ENCODE results near the gene ADD2.
"Not testable (repeated sequence)": the region's sequence is repeated elsewhere in the genome, so short reads cannot be mapped to it uniquely, and the experiment has no call there.

Gene ADD2

DNA sequence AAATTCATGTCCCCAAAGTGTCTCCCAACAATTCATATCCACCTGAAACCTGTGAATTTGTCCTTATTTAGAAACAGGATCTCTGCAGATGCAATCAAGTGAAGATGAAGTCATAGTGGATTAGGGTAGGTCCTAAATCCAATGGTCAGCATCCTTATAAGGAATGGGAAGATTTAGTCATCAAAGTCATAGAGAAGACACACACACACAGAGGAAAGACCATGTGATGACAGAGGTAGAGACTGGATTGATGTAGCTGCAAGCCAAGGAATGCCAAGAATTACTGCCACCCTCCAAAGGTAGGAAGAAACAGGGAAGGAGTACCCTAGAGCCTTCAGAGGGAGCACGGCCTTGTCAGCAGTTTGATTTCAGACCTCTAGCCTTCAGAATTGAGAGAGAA lies 17.7 kb downstream of the ADD2 start:
- DNase-seq = no peak

DNA sequence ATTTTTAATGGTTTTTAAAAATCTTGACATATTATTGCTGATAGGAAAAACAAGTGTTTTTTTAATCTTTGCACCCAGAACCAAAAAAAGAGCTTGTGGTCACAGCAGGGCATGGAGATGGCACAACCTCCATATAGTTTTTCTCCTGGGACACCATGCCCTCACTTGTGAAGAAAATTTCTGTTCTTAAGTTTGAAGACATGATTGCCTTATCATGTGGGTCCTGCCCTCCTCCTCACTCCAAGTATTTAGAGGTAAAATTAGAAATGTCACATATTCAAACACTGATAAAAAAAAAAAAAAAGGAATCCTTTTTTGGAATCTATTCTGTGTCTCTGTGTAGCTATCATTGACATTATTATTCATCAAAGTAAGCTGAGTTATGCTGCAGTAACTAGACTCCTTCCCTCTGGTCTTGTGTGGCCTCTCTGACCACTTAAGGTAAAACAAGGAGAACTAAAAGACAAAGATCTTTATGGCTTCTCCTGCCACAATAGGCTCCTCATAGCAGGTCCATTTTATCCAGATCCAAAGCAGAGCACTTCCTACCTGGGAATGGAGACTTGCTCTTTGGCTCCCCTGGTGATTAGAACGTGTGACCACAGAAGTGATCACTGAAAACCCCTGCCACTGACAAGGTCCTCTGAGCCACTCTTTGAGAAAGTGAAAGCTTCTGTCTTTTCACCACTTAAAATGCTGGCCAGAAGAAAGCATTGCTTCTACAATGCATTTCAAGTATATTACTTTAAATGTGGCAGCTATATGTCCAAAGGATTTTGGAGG lies 19.8 kb downstream of the ADD2 start:
- DNase-seq = no peak

DNA sequence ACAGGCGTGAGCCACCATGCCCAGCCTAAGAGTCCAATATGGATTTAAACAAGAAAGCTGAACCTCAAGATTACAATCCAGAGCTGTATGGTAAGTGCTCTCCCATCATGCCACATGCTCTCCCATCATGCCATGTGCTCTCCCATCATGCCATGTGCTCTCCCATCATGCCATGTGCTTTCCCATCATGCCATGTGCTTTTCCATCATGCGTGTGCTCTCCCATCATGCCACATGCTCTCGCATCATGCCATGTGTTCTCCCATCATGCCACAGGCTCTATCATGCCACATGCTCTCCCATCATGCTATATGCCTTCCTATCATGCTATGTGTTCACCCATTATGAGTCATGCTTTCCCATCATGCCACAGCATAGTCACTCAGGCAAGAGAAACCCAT lies 20.7 kb downstream of the ADD2 start:
- no peak for DNase-seq

DNA sequence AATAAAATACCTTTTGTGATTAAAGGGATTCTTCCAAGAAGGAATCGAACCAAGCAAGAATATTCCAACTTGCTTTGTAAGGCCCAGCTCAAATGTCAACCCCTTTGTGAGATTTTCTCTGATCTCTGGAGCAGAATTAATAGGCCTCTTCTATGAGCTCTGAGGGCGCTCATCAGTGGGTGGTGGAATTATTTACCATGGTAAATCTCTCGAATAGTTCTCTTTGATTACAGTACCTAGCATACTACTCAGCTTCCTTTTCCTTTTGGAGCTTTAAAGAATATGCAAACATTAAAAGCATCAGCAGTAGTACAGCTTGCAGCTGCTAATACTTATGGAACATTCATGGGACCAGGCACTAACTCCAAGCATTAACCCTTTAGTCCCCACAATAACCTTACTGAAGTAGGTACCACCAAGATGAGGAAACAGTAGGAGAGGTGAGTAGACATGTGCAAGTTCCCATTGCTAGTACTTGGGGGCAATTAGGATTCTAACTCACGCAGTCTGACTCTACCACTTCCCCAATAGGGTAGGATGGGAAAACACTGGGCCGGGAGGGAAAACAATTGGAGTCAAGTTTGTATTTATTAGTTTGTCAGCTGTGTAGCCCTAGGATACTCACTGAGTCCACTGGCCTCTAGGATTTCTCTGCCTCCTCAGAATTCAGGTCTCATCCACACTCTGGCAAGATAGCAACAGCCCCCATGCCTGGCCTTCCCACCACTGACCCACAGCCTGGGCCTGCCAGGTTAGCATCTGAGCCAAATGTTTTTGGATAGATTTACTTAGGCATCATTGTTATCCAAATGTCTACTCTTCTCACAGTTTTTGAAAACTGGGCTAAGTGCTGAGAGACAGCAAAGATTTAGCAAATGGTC lies 21.7 kb downstream of the ADD2 start:
- DNase-seq = no peak

DNA sequence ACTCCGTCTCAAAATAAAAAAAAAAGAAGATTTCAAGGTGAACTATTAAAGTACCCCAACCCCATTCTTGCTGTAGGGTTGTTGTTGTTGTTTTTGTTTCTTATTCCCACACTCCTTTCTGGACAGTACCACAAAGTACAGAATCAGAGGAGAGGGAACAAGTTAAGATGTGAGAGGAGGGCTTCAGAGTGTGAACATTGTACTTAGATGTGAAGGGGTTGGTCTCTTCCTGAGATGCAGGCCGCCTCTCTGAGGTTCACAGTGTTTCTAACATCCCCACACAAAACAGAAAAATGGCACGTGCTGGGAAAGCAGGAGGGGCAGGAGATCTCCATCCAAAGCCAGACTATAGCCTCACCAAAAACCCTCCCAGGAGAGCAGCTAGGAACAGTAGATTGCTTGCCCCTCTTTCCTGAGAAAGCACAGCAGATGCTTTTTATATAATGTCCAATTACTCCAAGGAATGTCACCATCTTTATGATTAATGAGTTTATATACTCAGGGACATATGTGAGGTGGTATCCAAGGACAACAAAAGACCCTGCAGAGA lies 22.6 kb downstream of the ADD2 start:
- no peak for DNase-seq

DNA sequence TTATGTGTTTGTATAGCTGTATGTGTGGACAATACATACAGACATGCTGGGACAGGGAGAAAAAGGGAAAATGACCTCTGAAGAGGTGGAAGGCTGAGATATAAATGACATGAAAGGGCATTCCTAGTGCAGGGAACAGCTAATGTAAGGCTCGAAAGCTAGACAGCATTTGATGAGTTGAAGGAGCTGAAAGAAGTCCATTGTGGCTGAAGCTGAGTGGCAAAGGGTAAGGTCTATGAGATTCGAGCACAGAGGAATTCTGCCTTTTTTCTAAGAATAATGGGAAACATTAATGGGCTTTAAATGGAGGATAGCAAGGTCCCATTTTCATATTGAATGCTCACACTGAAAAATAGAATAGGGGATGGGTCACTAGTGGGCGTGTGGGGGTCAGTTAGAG lies 23.6 kb downstream of the ADD2 start:
- no peak for DNase-seq

DNA sequence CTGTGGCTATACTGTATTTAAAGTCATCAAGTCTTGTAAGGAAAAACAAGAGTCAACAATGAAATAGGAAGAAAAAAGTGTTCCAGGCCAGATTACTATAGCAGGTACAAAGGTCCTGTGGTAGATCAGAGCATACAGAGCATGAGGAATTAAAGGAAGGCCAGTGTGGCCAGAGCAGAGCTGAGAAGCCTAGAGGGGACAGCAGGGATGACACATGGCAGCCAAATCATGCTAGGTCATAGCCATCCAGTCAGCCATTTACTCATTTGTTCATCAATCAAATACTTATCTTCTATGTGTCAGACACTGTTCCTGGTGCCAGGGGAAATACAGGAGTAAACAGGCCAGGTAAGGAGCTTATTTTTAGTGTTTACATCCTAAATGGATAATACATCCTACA lies 24.3 kb downstream of the ADD2 start:
- no peak for DNase-seq

DNA sequence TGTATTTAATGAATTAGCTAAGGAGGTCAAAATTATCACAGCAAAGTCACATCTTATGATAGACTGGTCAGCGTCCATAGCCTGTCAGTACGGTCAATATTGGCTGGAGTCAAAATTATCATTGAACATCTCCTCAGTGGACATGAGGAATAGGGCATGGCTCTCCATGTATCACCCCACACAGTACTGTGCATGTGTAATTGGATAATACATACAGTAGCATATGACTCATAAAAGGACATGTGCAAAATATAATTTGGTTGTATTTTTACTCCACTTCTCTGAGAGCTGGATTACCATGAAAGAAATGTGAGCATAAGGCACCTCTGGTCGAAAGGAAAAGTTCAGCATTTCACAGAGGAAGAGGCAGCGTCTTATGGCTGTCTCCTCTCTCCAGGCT lies 24.9 kb downstream of the ADD2 start:
- no peak for DNase-seq

DNA sequence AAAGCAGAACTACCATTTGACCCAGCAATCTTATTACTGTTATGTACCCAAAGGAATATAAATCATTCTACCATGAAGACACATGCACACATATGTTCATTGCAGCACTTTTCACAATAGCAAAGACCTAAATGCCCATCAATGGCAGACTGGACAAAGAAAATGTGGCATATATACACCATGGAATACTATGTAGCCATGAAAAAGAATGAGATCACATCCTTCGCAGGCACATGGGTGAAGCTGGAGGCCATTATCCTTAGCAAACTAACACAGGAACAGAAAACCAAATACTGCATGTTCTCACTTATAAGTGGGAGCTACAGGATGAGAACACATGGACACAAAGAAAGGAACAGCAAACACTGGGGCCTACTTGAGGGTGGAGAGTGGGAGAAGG lies 28.5 kb downstream of the ADD2 start:
- DNase-seq = not testable (repeated sequence)

DNA sequence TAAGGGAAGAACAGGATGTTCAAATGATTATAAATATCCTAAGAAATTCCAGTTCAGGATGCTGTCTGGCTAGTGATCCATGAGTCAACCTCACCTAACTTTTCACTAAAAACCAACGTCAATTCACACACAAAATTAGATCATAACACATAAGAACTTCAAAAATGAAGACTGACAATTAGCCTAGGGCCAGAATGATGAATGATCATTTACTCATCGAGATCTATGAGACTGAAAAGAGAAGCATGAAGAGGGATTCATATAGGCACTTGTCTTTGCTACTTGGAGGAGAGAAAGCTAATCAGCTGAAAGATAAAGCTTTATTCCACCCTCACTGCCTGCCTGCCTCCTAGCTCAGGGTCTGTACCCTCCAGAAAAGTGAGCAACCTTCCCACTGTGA lies 29.8 kb downstream of the ADD2 start:
- DNase-seq = no peak

DNA sequence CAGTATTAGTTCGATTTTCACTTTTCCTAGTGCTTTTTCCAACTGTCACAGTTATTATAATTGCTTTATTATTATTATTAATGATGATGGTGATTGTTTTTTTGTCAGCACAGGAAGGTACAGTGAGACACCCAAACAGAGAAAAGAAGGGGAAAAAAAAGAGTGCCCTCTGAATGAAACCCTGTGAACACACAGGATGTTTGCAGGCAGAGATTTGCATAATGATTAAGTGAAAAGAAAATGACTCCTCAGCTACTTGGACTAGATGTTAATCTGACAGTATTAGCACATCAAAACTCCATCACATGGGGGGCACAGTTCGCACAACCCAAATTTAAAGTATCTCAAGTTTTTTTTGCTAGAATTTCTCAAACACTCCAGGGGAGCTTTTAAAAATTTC lies 32.9 kb downstream of the ADD2 start:
- DNase-seq = no peak

DNA sequence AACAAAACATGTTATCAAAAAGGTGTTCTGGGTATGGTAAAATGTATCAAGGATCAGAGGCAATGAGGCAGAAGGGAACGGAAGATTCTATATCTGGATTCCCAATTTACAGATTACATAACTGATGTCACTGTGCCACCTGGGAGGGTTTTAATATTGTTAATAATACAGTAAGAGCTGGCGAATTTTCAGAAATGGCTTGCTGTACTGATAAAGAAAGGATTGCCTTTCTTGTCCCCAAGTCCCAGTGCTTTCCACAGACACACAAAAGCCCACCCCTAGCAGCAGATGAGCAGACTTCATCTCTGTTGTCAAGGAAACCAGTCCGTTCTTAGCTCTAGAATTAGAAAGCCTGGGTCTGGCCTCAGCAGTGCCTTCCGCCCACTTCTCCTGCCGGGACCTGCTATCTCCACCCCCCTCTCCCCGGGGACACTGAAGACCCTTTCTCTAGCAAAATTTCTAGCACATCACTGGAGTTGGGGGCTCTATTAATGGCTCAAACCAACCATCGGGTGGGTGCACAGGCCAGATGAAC lies 34.3 kb downstream of the ADD2 start:
- DNase-seq = no peak

DNA sequence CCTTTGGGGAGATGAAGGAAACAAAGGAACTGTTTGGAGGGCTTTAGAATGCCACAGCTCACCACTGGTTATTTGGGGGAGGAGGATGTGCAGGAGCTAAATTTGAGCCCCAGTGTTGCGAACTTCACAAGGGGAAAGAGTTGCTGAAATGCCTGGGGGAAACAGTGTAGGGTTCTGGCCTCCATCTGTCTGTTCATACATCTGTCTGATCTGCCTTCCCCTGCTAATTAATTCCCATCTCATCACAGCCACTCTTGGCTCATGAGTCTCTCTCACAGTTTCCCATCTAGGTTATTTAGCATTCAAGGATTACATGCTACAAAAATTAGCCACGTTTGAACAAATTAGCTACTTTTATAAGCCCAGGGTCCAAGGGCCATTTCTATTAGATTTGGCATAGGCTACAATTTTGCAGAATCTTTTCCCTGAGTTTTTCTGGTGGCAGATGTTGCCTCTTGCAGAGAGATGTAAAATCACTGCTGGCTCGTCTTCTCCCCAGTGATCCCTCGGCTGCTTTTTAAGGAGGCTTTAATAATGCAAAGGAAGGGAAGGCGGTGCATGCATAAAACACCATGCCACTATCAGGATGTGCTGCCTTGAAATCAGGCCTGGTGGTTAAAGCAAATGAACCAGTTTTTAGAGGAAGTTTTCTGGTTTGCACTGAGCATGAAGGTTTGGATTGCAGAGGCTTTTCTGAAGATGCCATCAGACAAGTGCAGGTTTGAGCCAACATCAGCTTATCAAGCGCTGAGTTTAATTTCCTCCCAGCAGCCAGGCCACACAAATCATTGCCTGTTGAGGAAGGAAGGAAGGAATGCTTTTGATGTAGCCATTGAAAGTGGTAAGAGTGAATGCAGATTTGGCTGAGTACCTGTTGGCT lies 35.0 kb downstream of the ADD2 start:
- DNase-seq = no peak

DNA sequence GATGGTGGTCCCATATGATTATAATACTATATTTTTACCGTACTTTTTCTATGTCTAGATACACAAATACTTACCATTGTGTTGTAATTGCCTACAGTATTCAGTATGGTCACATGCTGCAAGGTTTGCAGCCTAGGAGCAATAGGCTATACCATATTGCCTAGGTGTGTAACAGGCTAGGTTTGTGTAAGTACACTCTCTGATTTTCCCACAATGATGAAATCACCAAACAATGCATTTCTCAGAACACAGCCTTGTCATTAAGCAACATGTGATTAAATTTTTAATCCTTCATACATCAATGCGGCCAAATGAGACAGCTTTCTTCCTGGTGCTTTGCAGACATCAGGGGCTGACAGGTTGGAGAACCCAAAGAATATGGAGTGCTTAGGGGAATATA lies 37.3 kb downstream of the ADD2 start:
- DNase-seq = no peak

DNA sequence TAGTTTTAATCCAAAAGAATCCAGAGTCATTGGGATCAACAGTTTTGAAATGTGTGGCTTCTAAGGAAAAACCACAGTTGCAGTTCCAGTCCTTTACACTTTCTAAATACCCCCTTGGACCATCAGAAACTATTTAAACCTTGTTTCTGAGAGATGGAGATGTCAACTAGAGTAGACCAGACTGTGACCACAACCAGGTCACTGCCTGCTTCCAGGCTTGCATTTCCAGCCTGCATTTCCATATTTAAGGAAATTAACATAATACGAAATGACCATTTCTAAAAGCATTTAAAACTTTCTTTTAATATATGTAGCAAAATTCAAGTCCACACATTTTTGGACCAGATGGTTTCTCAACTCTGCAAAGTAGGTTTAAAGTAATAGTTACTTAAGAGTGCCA lies 38.4 kb downstream of the ADD2 start:
- no peak for DNase-seq

DNA sequence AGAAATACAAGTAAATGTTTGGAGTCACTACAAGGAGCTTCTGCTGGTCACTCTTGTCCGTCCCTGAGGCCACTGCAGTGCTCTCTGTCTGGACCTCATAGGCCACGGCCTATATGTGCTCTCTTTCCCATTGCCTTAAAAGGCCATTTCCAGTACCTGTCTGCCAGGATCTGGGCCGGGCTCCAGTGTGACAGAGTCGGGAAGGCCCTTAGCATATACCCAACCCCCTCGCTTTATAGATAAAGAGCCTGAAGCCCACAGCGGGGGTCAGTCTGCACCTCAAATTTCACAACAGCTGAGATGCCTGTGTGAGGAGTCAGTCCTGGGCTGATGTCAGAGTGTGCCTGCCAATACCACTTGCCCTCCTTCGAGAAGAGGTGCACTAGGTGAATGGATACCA lies 39.9 kb downstream of the ADD2 start:
- DNase-seq = no peak

DNA sequence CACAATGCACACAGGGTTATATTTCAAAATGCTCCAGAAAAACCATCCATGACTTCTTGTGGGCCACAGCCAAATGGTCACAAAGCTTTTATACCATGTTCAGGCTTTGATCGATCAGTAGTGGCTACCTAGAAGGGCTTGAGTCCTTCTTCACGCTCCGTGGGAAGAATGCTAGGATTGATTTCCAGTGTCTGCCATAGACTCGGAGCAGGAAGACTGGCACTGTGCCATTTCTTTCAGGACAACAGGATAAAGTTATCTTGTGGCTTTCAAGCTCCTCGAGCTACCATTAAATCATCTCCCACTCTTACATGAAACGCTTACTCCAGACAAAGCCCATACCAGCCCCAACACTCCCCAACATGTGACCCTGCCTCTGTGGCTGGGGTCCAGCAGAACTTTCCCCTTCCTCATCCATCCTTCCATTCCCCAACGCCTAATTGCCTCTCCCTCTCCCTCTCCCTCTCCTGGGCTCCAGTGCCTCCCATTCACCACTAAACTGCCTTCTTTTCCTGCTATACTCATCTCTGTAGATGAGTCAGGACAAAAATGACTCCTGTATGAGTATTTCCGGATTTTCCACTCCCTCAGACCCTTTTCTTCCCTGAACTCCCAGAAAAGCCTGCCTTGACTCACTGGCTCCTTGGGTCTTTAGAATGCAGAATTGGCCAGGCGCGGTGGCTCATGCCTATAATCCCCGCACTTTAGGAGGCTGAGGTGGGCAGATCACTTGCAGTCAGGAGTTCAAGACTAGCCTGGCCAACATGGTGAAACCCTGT lies 40.9 kb downstream of the ADD2 start:
- peak; percentile 23 for DNase-seq

DNA sequence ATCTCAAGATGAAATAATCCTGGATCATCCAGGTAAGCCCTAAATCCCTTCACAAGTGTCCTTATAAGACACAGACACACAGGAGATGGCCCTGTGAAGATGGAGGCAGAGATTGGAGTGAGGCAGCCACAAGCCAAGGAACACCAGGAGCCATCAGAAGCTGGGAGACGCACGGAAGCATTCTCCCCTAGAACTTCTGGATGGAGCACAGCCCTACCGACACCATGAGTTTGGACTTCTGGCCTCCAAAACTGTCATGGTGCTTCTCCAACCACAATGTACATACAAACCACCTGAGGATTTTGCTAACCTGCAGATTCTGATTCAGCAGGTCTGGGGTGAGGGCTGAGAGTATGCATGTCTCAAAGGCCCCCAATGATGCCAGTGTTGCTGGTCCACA lies 42.5 kb downstream of the ADD2 start:
- no peak for DNase-seq

DNA sequence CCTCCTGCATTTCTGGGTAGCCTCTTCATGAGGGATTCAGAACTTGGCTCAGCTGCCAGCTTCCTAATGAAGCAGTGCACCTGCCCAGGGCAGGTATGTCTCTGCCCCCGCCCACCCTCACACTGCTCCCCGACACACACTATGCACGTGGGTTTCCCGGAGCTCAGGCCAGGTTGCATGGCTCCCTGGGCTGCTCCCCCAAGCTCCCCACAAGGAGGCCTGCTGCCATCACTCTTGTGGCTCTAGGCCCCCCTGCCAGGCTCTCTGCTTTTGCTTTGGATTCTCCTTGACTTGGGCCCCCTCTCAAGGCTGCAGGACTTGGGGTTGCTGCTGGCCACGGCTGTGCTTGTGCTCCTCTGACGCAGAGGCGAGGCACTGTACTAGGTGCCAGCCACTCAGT lies 43.6 kb downstream of the ADD2 start:
- no peak for DNase-seq

DNA sequence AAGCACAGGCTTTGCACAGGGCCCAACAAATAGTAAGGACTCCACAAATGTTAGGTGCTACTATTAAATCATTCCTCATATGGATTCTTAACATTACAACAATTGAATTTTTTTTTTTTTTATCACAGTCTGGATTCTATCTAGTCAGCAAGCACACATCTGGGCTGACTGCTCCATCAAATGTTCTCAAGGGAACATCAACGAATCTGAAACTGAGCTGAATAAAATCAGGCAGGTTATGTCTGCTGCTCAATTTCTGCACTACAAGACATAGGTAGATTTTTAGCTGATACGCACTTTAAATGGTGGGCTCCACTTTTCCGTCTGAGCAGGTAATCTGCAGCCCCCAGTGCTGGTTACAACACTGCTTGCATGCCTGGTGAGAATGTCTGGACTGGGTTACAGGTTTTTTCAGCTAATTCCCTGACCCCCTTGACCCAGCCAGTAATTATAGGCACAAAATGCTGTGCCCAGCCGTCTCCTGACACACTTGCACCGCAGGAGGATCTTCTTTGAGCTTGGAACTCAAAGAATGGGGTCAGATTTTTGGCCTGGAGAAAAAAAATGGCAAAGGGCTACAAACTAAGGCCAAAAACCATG lies 44.6 kb downstream of the ADD2 start:
- DNase-seq = no peak

DNA sequence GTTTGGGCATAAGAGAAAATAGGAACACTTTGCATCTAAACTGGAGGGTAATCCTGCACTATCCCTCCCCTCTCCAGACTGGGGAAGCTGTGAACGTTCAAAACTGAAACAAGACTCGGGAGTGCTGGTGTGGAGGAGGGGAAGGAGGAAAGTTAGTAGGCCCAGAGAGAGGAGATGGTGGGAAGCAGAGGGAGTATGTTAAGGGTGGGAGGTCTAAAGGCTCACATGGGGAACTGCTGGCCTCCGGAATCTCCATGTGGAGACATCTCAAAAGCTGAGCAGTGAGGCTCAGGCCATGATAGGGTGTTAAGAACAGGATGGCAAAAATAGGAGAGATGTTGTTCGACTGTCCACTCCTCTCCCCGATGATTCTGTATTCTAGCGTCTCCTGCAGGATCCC lies 47.9 kb downstream of the ADD2 start:
- no peak for DNase-seq

DNA sequence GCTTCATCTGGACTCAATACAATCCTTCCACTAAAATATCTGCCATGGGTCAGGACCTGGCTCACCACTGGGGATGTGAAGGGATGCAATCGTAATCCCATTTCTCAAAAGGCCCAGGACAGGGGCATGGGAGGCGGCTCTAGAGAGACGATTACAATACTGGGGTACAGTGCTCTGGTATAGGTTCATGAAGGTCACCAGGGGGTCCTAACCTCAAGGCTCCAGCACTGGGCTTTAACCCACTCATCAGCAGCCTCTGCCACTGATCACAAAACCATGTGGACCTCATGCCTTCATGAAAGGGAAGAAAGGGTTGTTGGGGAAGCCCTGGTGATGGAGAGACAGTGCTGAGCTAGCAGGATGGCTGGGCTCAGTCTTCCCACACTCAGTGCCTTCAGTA lies 48.8 kb downstream of the ADD2 start:
- no peak for DNase-seq

All from 8988T (cell line).